ENCODE results near the gene SLFNL1.

SLFNL1 gene

DNA sequence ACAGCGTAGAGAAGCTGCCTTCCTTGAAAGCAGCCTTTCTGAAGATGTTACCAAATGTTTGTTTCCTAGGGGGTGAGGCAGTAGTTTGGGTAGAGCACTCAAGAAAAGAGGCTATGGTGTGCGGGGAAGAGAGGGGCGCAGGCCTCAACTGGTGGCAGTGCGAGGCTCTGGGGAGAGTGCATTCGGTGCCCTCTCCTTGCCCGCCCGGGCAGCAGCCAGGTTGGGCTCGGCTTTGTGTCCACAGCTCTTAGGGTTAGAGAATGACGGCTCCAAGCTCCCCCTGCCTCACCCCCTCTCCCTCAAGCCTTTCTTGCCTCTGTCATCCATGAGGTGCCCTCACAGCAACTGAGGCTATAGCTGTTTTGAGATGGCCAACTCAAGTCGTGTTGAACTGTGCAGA, 899 bp upstream of the SLFNL1 start:
- no peak overlapping the region for H3K4me3 ChIP-seq (replicated peaks; ENCODE audit: low read depth, low read length)
- TF ChIP-seq, protein P1, sequence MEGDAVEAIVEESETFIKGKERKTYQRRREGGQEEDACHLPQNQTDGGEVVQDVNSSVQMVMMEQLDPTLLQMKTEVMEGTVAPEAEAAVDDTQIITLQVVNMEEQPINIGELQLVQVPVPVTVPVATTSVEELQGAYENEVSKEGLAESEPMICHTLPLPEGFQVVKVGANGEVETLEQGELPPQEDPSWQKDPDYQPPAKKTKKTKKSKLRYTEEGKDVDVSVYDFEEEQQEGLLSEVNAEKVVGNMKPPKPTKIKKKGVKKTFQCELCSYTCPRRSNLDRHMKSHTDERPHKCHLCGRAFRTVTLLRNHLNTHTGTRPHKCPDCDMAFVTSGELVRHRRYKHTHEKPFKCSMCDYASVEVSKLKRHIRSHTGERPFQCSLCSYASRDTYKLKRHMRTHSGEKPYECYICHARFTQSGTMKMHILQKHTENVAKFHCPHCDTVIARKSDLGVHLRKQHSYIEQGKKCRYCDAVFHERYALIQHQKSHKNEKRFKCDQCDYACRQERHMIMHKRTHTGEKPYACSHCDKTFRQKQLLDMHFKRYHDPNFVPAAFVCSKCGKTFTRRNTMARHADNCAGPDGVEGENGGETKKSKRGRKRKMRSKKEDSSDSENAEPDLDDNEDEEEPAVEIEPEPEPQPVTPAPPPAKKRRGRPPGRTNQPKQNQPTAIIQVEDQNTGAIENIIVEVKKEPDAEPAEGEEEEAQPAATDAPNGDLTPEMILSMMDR (IDR thresholded peaks at IDR 0.05; ENCODE audit: low read depth, low read length, missing control alignments): no peak
- no peak for DNase-seq (ENCODE audit: extremely low read depth, low read depth)

DNA sequence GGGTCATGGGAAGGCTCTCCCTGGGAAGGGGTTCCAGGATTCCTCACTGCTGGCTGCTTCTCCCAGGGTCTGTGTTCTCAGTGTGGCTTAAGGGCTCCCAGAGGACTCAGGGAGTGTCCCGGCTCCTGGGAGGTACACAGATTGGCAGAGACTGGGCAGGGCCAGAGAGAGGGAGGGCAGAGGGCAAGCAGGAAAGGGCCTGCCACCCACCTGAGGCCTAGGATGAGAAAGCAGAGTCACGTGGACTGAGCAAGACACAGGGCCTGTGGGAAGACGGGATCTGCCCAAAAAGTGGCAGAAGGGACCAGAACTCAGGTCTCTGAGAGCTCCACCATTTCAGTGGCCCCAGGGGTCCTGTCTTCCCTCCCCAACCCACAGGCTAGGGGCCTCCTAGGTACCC, 871 bp downstream of the SLFNL1 start:
- TF ChIP-seq, protein P1 (IDR thresholded peaks at IDR 0.05; ENCODE audit: low read depth, low read length, missing control alignments): no peak
- DNase-seq (ENCODE audit: extremely low read depth, low read depth): no peak

DNA sequence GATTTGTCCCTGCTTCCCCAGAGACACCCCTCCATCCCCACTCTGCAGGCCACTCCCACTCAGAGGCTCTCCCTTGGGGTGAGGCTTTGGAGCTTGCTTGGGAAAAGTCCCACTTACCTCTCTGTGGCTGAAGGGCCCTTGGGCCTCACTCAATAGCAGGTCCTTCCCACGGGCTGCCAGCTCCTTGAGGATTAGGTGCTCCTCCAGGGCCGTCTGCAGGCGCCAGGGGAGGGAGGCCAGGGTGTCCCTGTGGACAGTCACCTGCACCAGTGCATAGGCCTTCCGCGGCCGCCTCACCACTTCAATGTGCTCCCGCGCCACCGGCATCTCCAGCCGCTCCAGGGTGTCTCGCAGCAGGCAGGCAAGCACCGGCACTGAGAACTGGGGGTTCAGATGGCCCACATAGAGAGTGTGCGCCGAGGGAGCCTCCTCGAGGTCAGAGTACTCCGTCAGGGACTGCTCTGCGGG, 1.4 kb downstream of the SLFNL1 start:
- DNase-seq (ENCODE audit: extremely low read depth, low read depth): no peak
- TF ChIP-seq, protein P1 (IDR thresholded peaks at IDR 0.05; ENCODE audit: low read depth, low read length, missing control alignments): no peak
- H3K4me3 ChIP-seq (replicated peaks; ENCODE audit: low read depth, low read length): no peak overlapping the region

More for the DNA sequence above, 871 bp downstream of the SLFNL1 start:
- H3K4me3 ChIP-seq (replicated peaks; ENCODE audit: low read depth, low read length): no peak overlapping the region

DNA sequence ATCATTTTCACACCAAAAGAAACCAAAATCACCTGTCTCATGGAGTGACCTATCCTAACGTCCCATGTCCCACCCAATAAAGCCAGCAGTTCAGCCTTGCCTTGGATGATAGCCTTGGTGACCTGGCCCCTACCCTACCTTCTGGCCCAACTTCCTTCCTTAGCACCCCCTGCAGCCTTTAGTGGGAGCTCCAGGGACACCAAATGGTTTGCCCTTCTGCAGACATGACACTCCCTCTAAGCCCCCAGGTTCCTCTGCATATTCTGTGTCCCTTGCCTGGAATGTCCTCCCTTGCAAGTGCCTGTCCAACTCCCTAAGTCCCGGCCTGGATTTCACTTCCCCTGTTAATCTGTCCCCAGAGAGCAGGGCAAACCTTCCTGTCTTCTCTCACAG, 2.2 kb downstream of the SLFNL1 start:
- no peak for DNase-seq (ENCODE audit: extremely low read depth, low read depth)
- TF ChIP-seq, protein P1 (IDR thresholded peaks at IDR 0.05; ENCODE audit: low read depth, low read length, missing control alignments): no peak
- no peak overlapping the region for H3K4me3 ChIP-seq (replicated peaks; ENCODE audit: low read depth, low read length)

DNA sequence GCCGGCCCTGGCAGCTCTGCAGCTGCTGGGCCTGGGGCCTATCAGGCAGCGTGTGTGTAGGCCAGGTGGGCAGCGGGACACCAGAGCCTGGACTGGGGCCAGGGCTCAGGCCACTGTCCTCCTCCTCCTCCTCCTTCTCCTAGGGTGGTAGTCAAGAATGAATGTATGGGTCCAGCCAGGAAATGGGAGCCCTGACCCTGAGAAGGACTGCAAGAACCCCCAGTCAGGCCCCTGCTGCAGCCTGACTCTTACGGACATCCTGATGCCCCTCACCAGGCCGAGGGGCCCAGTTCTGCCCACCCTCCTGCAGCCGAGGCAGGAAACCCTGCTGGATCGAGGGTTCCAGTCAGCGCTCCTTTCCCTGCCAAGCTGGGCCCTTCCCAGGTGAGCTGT, 3.5 kb downstream of the SLFNL1 start:
- H3K4me3 ChIP-seq (replicated peaks; ENCODE audit: low read depth, low read length): no peak overlapping the region
- TF ChIP-seq, protein P1 (IDR thresholded peaks at IDR 0.05; ENCODE audit: low read depth, low read length, missing control alignments): no peak
- DNase-seq (ENCODE audit: extremely low read depth, low read depth): no peak

DNA sequence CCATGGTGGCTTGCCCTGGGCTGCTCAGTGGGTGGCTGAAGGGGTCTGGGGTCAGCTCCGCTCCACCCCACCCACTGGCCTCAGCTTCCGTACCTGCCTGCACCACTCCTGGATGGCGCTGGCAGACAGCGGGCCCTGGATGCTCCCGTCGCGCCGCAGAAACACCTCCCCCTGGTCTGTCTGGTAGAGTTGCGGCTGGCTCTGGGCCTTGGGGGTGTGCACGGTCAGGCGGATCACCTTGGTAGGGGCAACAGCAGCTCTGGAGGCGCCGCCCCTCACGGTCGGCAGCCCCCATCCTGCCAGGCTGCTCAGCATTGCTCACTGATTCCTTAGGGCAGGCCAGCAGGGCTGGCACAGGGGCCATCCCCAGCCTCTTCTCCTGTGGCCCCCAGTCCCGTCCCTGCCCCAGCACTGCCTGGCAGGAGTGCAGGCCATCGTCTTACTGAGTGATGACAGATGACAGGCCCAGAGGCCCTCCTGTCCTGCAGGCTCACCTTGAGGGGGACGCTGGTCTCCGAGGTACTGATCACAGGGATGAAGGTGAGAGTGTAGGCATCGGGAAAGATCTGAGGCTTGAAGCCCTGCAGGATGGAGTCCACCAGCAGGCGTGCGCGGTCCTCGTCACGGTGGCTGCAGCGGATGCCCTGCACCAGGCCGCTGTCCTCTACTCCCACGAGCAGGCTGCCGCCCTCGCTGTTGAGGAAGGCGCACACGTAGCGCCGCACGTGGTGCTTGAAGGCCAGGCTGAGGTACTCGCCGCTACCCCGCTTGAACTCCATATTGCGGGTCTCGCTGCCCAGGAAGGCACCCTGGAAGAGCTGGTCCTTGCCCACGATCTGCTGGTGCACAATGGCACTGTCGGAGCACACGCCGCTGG, 4.1 kb downstream of the SLFNL1 start:
- DNase-seq (ENCODE audit: extremely low read depth, low read depth): no peak
- TF ChIP-seq, protein P1 (IDR thresholded peaks at IDR 0.05; ENCODE audit: low read depth, low read length, missing control alignments): no peak
- no peak overlapping the region for H3K4me3 ChIP-seq (replicated peaks; ENCODE audit: low read depth, low read length)
